Heart left ventricle (tissue), 16 donors: Measurements from ENCODE around the gene KCNMA1. TPM values are rescaled to one million over a fixed set of nuclear protein-coding genes. Genes with fewer than 3 reads are reported as not detected.
A peak's percentile ranks its signal among the peaks of the same experiment; 100 is the strongest.

Experiments
- ATAC-seq, 4 donors: fragments of 200-7000 bp; cut with Tn5 transposase; one replicate each; pipeline ENCODE4 v1.9.1; 2020 to 2022; ENCODE audit warnings: moderate library complexity in 4 of 4, mild to moderate bottlenecking in 3 of 4, moderate number of reproducible peaks in 1 of 4
- DNase-seq, 5 donors: peaks; one replicate each; pipeline ENCODE4 v3.0.0-alpha.2; 2020
- H3K27ac ChIP-seq, 12 donors: fragments of 200-600 bp; sonication (generic) in 4 of 12; one replicate each; pipeline versions ENCODE4 v1.5.0 to v1.8.0; 2016 to 2022; ENCODE audit warnings: mild to moderate bottlenecking in 2 of 12
- H3K27me3 ChIP-seq, 9 donors: fragments of 200-600 bp; sonication (generic) in 2 of 9; one replicate each; pipeline versions ENCODE4 v1.5.1 to v1.8.0; 2016 to 2022; ENCODE audit warnings: mild to moderate bottlenecking in 3 of 9
- H3K36me3 ChIP-seq, 9 donors: fragments of 200-600 bp; sonication (generic) in 2 of 9; one replicate each; pipeline versions ENCODE4 v1.5.0 to v1.8.0; 2018 to 2022; ENCODE audit warnings: mild to moderate bottlenecking in 2 of 9
- H3K4me1 ChIP-seq, 12 donors: fragments of 200-600 bp; sonication (generic) in 4 of 12; one replicate each; pipeline versions ENCODE4 v1.5.0 to v1.8.0; 2016 to 2022; ENCODE audit warnings: mild to moderate bottlenecking in 3 of 12
- H3K4me3 ChIP-seq, 12 donors: fragments of 200-600 bp; sonication (generic) in 4 of 12; one replicate each; pipeline versions ENCODE4 v1.5.0 to v1.8.0; 2017 to 2022; ENCODE audit warnings: mild to moderate bottlenecking in 9 of 12, moderate library complexity in 4 of 12
- H3K9me3 ChIP-seq, 12 donors: fragments of 200-600 bp; sonication (generic) in 4 of 12; one replicate each; pipeline versions ENCODE4 v1.5.0 to v1.8.0; 2016 to 2022; ENCODE audit warnings: mild to moderate bottlenecking in 1 of 12
- CTCF ChIP-seq, 12 donors: fragments of 200-600 bp; sonication (generic) in 4 of 12; IDR thresholded peaks; one replicate each; pipeline versions ENCODE4 v1.5.0 to v1.8.0; 2018 to 2022; ENCODE audit warnings: antibody characterized with exemption in 12 of 12, mild to moderate bottlenecking in 5 of 12
- POLR2A ChIP-seq, 2 donors: fragments of 450-650 bp; IDR thresholded peaks; one replicate each; pipeline ENCODE4 v1.6.1; 2017; ENCODE audit warnings: antibody characterized with exemption in 2 of 2, mild to moderate bottlenecking in 2 of 2, moderate library complexity in 2 of 2
- WGBS, 4 donors: extraction: QIAGEN DNeasy Blood & Tissue Kit in 2 of 4; methylation state at CpG; one replicate each; pipeline versions ENCODE4 v1.1.5 to v1.1.7; 2013 to 2018; 5-methylcytosine and 5-hydroxymethylcytosine counted together
- intact Hi-C, 10 donors: fragments of 100-400 bp; cut with DNase I; formaldehyde crosslinking; loops; one replicate each; pipeline versions ENCODE4 v1.11.1 to v1.14.2; 2022
- polyA plus RNA-seq, 2 donors: library from polyadenylated mRNA; stranded (reverse); fragments of 200-250 nt; gene quantifications; one replicate each; pipeline ENCODE4 v1.2.3, GENCODE V29; 2013
- total RNA-seq, 9 donors: library from RNA; depleted of rRNA in 2 of 9; stranded (reverse); fragments of >200 nt in 2 of 9; fragmentation: NEBNext Ultra II Directional in 3 of 9; extraction: Animal tissue kit (Norgen Biotek cat#: 25700) in 3 of 9; gene quantifications; one replicate each; pipeline versions ENCODE4 v1.1.0 to v1.2.4, GENCODE V29; 2016 to 2023
- donor health status: ischemic (EF 13 %, LVEDD 7.1; RV severe dilation, severe dysfunction).
- donor health status: healthy with polysubstance abuse.
- donor health status: DM: no; HTN: yes; CAD: no.
- donor health status: DM: no; HTN: no; CAD: no.
- donor health status: ischemic (EF 25% LVEDD 6.9; RV normal size, moderate dysfunction).
- donor health status: ischemic (EF 25% LVEDD 5.7; RV mildly dilated, moderate dysfunction).
- donor health status: healthy.
- donor health status: DM: yes; HTN: yes; CAD: no.
- donor health status: ischemic (EF 35%, LVEDD 5.7; RV mildly dilated, moderate dysfunction).
- donor health status: nonischemic (EF 11% LVEDD 7.7; RV severe dilation, severe dysfunction).
- donor health status: DM: yes; HTN: yes; CAD: no.
- donor health status: PGD.
- donor health status: ischemic (EF 29% LVEDD 5.4; RV normal size, mild dysfunction).
- donor health status: nonischemic (EF 23%, LVEDD 6.1; RV moderate dilation, normal function).

Gene KCNMA1
- total and polyA plus RNA-seq, 11 donors = 0.39 to 8.7 (median 1.7) TPM

- intact Hi-C loops = no loop called here
- H3K9me3 ChIP-seq = no peaks in the 10 kb centered on the region
- no peaks in the 10 kb centered on the region for H3K36me3 ChIP-seq
- ATAC-seq (no peak), DNase-seq (no peak)
- WGBS, 4 donors = 40 to 56% (median 46%) methylated on average over 3 of the region's 3 CpGs
- H3K4me1 ChIP-seq = no peaks in the 10 kb centered on the region
- H3K27me3 ChIP-seq = peaks cover 0 to 38% (median 3%) of the 10 kb centered on the region in 9 donors
- no peak overlapping the region for H3K4me3 ChIP-seq
- TF ChIP-seq CTCF (IDR thresholded peaks at IDR 0.05) (no peak), POLR2A (IDR thresholded peaks at IDR 0.05) (no peak)
- peak overlapping the region in 1 of 12 donors; percentile 46 for H3K27ac ChIP-seq
Measured at GRCh38 chr10:77308084-77308732, 329.4 kb downstream of the KCNMA1 start.

GRCh38 chr10:77306666-77307065 is 330.9 kb downstream of the KCNMA1 start:
- TF ChIP-seq CTCF (IDR thresholded peaks at IDR 0.05) (no peak), POLR2A (IDR thresholded peaks at IDR 0.05) (no peak)
- WGBS, 4 donors = 62 to 82% (median 77%) methylated on average over 4 of the region's 4 CpGs
- Histone ChIP-seq H3K27ac (no peak overlapping the region), H3K4me1 (no peaks in the 10 kb centered on the region), H3K27me3 (peaks cover 0 to 30% (median 6%) of the 10 kb centered on the region in 9 donors), H3K9me3 (no peaks in the 10 kb centered on the region), H3K4me3 (no peak overlapping the region), H3K36me3 (no peaks in the 10 kb centered on the region)
- ATAC-seq (no peak), DNase-seq (no peak)
- intact Hi-C loops = no loop called here

- Histone ChIP-seq H3K4me1 (no peaks in the 10 kb centered on the region), H3K9me3 (no peaks in the 10 kb centered on the region), H3K4me3 (no peak overlapping the region), H3K27me3 (peaks cover 0 to 26% (median 6%) of the 10 kb centered on the region in 9 donors), H3K27ac (peak overlapping the region in 1 of 12 donors; percentile 14), H3K36me3 (no peaks in the 10 kb centered on the region)
- DNase-seq (no peak), ATAC-seq (no peak)
- TF ChIP-seq CTCF (IDR thresholded peaks at IDR 0.05) (no peak), POLR2A (IDR thresholded peaks at IDR 0.05) (no peak)
- intact Hi-C loops = no loop called here
- 63 to 69% (median 66%) methylated on average over 3 of the region's 3 CpGs for WGBS, 4 donors
Measured at GRCh38 chr10:77305650-77306632, 331.7 kb downstream of the KCNMA1 start.

GRCh38 chr10:77304192-77304591 is 333.4 kb downstream of the KCNMA1 start:
- no peak overlapping the region for H3K27ac ChIP-seq
- no peaks in the 10 kb centered on the region for H3K9me3 ChIP-seq
- no peak for DNase-seq
- 63 to 85% (median 78%) methylated on average over 3 of the region's 3 CpGs for WGBS, 4 donors
- TF ChIP-seq CTCF (IDR thresholded peaks at IDR 0.05) (no peak), POLR2A (IDR thresholded peaks at IDR 0.05) (no peak)
- intact Hi-C loops = no loop called here
- no peak for ATAC-seq
- no peaks in the 10 kb centered on the region for H3K36me3 ChIP-seq
- H3K27me3 ChIP-seq = peaks cover 0 to 21% (median 5%) of the 10 kb centered on the region in 9 donors
- no peaks in the 10 kb centered on the region for H3K4me1 ChIP-seq
- no peak overlapping the region for H3K4me3 ChIP-seq
